Raji (cell line): ENCODE measurements around the gene ERVW-1.
A peak's percentile ranks its signal among the peaks of the same experiment; 100 is the strongest.

Experiments
- POLR2A ChIP-seq: IDR thresholded peaks from 2 replicates; pipeline ENCODE4 v1.6.1; 2011; ENCODE audit warnings: low read depth, low read length, control low read depth; ENCODE audit not compliant: insufficient read depth

Gene ERVW-1

GRCh38 chr7:92478095-92478494 lies 349 bp upstream of the ERVW-1 start:
- TF ChIP-seq POLR2A, result no peak

GRCh38 chr7:92466682-92467081 lies 11.1 kb downstream of the ERVW-1 start:
- no peak for TF ChIP-seq POLR2A

GRCh38 chr7:92464515-92464914 lies 13.2 kb downstream of the ERVW-1 start:
- no peak for TF ChIP-seq POLR2A

DNA sequence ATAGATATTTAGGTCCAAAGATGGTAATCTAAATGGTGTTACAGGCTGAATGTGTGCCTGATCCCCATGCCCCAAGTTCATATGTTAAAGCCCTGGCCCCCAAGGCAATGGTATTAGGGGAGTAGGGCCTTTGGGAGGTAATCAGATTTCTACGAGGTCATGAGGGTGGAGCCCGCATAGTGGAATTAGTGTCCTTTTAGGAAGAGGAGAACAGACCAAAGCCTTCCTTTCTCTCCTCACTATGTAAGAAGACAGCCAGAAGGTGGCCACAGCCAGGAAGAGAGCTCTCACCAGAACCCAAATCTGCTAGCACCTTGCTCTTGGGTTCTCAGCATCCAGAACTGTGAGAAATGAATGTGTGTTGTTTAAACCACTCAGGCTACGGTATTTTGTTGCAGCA lies 15.2 kb downstream of the ERVW-1 start:
- TF ChIP-seq POLR2A, result no peak

DNA sequence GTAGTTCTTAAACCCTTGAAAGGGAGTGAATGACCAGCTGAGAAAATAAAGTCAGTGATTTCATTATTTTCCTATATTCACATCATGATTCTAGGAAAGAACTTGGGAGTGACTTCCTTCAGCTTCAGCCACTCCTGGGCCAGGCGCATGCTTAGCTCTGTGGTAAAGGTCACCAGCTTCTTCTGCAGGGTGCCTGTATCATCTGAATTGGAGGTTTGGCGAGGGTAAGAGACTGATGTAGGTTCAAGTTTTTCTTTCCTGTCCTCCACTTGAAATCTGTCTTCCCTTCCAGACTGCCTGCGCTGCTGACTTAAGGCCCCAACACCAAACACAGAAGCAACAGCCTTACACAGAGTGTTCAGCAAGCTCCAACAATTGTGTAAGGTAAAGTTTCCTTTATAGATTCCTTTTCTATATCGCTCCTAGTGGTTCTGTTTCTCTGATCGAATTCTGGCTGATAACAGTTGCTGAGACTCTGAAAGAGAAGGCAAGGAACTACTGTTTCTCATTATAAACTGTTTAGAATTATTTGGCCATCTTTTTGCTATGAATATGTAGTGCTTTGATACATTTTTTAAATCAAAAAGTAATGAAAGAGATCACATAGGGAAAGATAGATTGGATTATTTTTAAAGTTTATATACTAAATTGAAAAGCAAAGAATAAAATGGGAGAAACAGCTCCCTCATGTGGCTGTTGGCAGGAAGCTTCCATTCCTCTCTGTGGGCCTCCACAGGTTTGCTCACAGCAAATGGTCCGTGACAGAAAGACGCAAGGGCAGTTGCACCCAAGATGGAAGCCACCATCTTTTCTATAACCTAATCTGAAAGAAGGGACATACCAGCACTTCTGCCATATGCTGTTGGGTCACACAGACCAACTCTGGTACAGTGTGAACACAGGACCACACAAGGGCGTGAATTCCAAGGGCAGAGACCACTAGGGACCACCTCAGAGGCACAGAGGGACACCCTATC lies 16.4 kb downstream of the ERVW-1 start:
- TF ChIP-seq POLR2A, result no peak

GRCh38 chr7:92460510-92460909 lies 17.2 kb downstream of the ERVW-1 start:
- TF ChIP-seq POLR2A, result no peak

- TF ChIP-seq POLR2A, result no peak
These were observed 17.6 kb downstream of the ERVW-1 start for GRCh38 chr7:92460109-92460508.

DNA sequence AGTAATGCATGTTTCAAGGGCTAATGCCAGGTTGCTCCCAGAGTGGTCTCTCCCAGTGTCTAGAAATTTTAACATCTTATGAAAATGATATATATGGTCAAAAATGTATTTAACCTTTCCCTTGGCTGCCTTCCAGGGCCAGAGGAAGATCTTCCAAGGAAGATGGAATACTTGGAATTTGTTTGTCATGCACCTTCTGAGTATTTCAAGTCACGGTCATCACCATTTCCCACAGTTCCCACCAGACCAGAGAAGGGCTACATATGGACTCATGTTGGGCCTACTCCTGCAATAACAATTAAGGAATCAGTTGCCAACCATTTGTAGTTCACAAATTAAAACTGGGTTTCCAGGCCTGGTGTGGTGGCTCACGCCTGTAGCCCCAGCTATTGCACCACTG lies 21.5 kb downstream of the ERVW-1 start:
- TF ChIP-seq POLR2A, result no peak

GRCh38 chr7:92451645-92452044 lies 26.1 kb downstream of the ERVW-1 start:
- TF ChIP-seq POLR2A, result no peak

GRCh38 chr7:92448205-92448747 lies 29.5 kb downstream of the ERVW-1 start:
- no peak for TF ChIP-seq POLR2A

GRCh38 chr7:92447345-92448204 lies 30.2 kb downstream of the ERVW-1 start, which contains the start of gene GATAD1:
Gene GATAD1, plus strand, starts transcription at chr7:92447482. Its CDS starts 248 bp downstream, at chr7:92447730.
- TF ChIP-seq POLR2A, result peak; percentile 73

DNA sequence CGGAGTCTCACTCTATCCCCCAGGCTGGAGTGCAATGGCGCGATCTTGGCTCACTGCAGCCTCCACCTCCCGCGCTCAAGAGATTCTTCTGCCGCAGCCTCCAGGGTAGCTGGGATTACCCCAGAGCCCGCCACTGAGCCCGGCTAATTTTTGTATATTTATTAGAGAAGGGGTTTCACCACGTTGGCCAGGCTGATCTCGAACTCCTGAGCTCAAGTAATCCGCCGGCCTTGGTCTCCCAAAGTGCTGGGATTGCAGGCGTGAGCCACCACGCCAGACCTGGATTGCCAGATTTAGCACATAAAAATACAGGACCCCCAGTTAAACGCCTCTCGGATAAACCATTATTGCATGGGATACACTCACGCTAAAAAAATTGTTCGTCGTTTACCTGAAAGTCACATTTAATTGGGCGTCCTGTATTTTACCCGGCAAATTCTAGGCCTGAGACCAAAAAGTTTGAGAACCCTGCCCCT lies 30.8 kb downstream of the ERVW-1 start:
- TF ChIP-seq POLR2A, result no peak

DNA sequence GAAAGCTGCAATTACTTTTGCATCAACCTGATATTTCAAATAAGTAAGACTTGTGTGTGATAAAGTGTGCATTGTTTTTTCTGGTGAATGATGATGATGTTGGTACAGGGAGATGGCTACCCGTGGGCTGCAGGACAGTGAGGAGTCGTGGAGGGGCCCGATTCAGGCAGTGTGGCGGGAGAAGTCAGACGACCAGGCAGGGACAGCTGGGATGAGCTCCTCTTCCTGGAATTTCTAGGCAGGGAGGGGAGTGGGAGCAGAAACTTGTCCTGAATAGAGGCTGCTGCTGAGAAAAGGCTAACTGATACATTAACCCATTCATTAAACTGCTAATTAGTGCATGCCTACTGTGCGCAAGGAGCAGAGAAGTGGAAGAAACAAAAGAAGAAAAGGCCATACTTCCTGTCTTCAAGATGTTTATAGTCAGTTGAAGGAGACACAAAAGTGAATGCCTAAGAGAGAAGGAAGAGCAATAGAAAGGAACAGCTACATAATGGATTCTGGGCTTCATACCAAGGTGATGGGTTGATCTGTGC lies 39.7 kb downstream of the ERVW-1 start:
- TF ChIP-seq POLR2A, result no peak

DNA sequence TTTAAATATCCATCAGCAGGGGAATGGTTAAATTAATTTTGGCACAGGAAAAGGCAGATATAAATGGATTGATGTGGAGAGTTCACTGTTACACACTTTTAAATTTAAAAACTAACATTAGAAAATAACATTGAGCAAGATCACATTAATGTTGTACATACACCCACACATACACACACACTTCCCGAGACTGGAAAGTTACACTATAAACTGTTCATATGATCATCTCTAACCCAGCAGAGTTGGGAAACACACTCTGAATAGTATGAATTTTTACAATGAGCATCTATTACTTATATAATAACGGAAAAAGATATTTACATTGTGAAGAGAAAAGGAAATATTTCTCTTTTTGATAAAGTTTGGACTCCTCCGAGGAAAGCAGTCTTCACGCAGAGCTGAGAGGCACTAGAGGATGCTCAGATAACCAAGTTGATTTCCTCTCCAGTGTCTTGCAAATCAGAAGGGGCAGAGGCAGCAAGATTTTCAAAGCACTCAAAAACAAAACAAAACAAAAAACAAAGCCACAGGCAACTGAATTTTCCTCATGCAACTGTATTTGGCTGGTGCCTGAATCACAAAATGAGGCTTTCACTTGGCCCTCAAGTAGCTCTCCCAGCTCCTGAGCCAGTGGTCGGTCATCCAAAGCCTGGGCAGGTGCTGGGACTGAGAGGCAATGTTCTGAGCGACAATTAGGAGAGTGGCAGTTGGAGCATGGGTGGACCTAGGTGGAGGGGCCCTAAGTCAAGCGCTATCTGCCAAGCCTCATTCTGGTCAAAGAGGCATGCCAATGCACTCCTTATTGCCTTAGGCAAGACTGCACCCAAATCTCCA lies 40.9 kb downstream of the ERVW-1 start:
- TF ChIP-seq POLR2A, result no peak
